Memory B cell (primary cell): Measurements from ENCODE around the gene PTX4.

ENCODE experiments used
- ATAC-seq: fragments of 150-1000 bp; cut with Tn5 transposase; 2 replicates; pipeline ENCODE4 v1.10.0; 2021; ENCODE audit warnings: low read depth, mild to moderate bottlenecking, moderate library complexity
- DNase-seq, 2 donors: peaks; one replicate each; pipeline ENCODE4 v3.0.0; 2022; ENCODE audit warnings: low spot score in 2 of 2
- H3K27ac Mint-ChIP-seq: one replicate; pipeline ENCODE4 v1.8.0; 2022; ENCODE audit warnings: mild to moderate bottlenecking, moderate library complexity, mixed read lengths
- H3K27me3 Mint-ChIP-seq: one replicate; pipeline ENCODE4 v1.8.0; 2022; ENCODE audit warnings: mixed read lengths
- H3K36me3 Mint-ChIP-seq: one replicate; pipeline ENCODE4 v1.8.0; 2022; ENCODE audit warnings: mild to moderate bottlenecking, mixed read lengths
- H3K4me1 Mint-ChIP-seq: one replicate; pipeline ENCODE4 v1.8.0; 2022; ENCODE audit warnings: mixed read lengths
- H3K4me3 Mint-ChIP-seq: one replicate; pipeline ENCODE4 v1.8.0; 2022; ENCODE audit warnings: mild to moderate bottlenecking, moderate library complexity, mixed read lengths
- H3K9me3 Mint-ChIP-seq: one replicate; pipeline ENCODE4 v1.8.0; 2022; ENCODE audit warnings: mixed read lengths

Gene PTX4

GRCh38 chr16:1436731-1437355, 51.9 kb downstream of the PTX4 start:
- peaks cover 3% of the 10 kb centered on the region for H3K4me1 Mint-ChIP-seq
- no peaks in the 10 kb centered on the region for H3K9me3 Mint-ChIP-seq
- DNase-seq (no peak), ATAC-seq (no peak)
- H3K4me3 Mint-ChIP-seq = no peak overlapping the region
- H3K36me3 Mint-ChIP-seq = peaks cover 4% of the 10 kb centered on the region
- H3K27ac Mint-ChIP-seq = no peak overlapping the region
- H3K27me3 Mint-ChIP-seq = no peaks in the 10 kb centered on the region

- DNase-seq (no peak), ATAC-seq (no peak)
- Mint-ChIP-seq H3K36me3 (peaks cover 4% of the 10 kb centered on the region), H3K4me3 (no peak overlapping the region), H3K27me3 (no peaks in the 10 kb centered on the region), H3K9me3 (no peaks in the 10 kb centered on the region), H3K4me1 (peaks cover 3% of the 10 kb centered on the region), H3K27ac (no peak overlapping the region)
These were observed 52.6 kb downstream of the PTX4 start for GRCh38 chr16:1435921-1436697.
